Hepatocyte (in vitro differentiated cells): ENCODE results near the gene DDC.

Experiments used
- EZH2 ChIP-seq: fragments of 200-600 bp; sonication (generic); IDR thresholded peaks from 2 replicates; pipeline ENCODE4 v1.6.1; 2016; ENCODE audit warnings: antibody characterized with exemption, mild to moderate bottlenecking, borderline replicate concordance
- TF ChIP-seq, protein P1 (sequence below): fragments of 200-600 bp; sonication (generic); IDR thresholded peaks from 2 replicates; pipeline ENCODE4 v1.5.1; 2016; ENCODE audit warnings: antibody characterized with exemption, mild to moderate bottlenecking; ENCODE audit not compliant: poor library complexity

DNA sequence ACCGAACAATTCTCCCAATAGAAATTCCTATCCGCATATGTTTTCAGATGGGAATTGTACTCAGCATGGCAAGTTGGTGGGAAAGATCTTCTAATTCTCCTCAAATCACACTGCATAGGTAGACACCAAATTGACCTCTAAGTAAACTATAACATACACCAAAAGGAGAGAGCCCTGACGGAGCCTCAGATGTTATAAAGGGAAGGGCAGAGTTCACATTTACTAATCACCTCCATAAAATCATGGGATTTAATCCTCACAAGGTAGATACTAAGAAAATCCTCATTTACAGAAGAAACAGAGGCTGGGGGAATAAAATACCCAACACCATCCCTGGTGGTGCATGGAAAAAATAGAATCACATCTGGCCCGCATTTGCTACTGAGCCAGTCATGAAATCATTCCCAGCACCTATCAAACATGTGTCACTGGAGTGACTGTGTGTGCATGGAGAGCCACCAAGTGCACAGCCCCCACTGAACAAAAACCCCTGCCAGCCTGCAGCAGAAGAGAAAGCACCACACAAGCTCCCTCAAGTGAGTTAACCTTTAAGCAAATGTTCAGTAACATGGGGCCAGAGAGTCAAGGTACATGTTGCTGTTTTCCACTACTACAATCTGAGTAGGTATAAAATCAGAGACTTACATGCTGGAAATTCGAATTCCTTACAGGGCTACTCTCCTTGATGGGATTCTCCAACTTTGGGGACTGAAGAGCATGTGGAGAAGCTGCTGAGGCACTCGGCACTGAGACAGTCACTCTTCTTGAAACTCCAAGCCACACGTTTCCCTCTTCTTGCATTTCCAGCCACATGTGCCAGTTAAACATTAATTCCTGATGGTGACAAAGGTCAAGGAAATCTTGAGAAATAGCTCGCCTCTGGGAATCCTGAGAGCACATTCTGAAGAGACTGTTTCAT, at the start of gene DDC:
- TF ChIP-seq, protein P1, sequence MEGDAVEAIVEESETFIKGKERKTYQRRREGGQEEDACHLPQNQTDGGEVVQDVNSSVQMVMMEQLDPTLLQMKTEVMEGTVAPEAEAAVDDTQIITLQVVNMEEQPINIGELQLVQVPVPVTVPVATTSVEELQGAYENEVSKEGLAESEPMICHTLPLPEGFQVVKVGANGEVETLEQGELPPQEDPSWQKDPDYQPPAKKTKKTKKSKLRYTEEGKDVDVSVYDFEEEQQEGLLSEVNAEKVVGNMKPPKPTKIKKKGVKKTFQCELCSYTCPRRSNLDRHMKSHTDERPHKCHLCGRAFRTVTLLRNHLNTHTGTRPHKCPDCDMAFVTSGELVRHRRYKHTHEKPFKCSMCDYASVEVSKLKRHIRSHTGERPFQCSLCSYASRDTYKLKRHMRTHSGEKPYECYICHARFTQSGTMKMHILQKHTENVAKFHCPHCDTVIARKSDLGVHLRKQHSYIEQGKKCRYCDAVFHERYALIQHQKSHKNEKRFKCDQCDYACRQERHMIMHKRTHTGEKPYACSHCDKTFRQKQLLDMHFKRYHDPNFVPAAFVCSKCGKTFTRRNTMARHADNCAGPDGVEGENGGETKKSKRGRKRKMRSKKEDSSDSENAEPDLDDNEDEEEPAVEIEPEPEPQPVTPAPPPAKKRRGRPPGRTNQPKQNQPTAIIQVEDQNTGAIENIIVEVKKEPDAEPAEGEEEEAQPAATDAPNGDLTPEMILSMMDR: no peak
- no peak for TF ChIP-seq EZH2
